SKM-1 treated with dmso at 0.1 percent for 144 hours (cell line): Measurements from ENCODE around the gene PAPSS2.
"Not testable (repeated sequence)": the region's sequence is repeated elsewhere in the genome, so short reads cannot be mapped to it uniquely, and the experiment has no call there.

Source experiments
- DNase-seq: peaks from one replicate; lab custom pipeline; 2025; ENCODE audit not compliant: unreplicated experiment; lab: John Stamatoyannopoulos, UW

PAPSS2 gene

DNA sequence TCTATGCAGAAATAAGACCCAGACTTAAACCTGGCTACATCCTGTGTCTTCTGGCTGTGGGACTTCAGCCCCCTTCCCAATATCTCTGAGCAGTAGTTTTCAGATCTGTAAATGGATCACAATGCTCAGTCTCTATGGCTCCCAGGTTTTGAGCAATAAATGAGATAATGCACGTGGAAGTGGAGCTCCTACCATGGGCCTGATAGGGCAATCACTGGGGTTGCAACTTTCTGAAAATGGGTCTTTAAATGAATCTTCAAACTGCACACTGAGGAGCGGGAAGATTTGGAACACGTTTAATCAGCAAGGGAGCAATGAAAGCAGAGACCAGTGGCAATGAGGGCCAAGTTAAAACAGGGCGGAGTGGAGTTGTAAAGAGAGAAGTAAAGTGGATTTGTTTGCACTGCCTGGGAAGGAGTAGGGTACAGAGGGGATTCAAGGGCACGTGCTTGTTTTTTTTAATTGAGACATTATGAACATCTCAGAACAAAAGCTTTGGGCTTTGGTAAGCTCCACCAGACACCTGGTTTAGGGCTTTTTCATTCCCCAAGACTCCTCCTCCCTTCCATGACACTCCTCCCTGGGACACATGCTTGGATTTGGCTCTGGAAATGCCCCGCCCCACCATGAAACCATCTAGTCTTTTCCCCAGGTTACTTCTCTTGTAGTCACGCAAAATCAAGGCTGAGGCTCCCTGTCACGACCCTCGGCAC lies 42.7 kb downstream of the PAPSS2 start:
- DNase-seq, result no peak

DNA sequence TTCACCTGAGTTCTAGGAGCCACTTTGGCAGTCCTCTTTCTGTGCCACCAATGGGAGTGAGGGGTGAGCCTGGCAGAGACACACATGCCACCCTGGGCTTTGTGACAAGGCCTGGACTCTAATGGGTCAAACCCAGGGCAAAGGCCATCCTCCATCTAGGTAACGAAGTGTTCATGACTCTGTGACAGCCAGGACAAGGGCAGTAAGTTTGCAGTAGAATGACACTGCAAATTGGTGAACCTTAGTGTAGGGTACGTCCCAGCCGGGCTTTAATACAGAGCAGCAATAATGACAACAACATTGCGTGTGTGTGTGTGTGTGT lies 43.3 kb downstream of the PAPSS2 start:
- DNase-seq, result no peak

DNA sequence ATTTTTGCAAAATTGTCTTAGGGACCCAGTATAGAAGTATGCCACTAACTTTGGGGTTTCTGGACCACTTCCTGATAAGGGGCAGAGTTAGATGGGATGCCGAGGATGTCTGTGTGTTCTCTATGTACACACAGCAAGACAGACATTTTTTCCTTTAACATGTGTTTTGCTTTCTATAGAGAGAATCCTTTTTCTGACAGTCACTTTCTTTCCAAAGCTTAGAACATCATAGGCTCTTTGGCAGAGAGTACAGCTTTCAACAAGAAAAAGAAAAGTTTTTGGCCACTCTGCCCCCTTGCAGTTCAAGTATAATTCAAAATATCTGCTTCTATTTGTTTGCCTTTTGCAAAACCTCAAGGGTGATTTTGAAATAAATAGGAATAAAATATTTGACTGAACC lies 44.1 kb downstream of the PAPSS2 start:
- DNase-seq, result no peak

DNA sequence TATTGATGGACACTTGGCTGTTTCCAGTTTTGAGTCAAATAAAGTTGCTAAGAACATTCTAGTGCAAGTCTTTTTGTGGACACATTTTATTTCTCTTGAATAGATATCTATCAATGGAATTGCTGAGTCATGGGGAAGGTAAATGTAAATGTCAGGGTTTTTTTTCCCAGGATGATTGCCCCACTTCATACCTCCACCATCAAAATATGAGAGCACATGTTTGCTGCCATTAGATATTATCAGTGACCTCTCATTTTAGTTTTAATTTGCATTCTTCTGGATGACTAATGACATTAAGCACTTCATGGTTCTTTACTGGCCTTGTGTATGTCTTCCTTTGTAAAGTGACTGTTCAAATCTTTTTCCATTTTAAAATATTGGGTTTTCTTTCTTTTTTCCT lies 45.7 kb downstream of the PAPSS2 start:
- DNase-seq, result no peak

DNA sequence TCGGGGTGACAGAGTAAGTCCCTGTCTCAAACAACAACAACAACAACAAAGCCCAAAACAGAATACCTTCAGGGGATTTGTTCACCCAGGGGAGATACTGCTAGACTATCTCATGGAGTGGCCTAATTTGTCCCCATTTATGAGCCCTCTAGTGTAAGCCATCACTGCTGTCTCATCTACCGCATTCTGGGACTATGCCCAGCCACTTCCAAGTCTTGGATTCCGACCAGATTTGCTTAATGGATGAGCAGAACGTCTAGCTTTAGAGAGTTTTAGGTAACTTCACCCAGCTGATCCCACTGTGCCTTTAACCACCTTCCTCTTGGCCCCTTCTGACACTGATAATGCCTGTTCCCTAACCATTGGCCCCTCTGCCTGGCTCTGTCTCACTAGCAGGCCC lies 47.1 kb downstream of the PAPSS2 start:
- no peak for DNase-seq

DNA sequence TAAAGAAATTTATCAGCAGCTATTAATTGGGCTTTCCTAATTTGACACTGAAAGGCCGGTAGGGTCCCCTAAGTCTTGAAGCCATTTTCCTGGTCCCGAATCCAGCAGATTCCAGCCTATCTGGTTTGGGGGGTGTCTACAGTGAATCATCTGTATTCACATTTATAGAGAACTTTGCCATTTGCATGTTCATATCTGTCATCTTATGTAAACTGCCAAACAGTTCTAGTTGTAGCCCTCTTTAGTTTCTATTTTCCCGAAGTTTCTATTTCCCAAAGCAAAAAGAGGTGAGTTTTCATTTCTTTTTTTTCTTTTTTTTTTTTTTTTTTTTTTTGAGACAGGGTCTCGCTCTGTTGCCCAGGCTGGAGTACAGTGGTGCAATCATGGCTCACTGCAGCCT lies 47.6 kb downstream of the PAPSS2 start:
- no peak for DNase-seq

DNA sequence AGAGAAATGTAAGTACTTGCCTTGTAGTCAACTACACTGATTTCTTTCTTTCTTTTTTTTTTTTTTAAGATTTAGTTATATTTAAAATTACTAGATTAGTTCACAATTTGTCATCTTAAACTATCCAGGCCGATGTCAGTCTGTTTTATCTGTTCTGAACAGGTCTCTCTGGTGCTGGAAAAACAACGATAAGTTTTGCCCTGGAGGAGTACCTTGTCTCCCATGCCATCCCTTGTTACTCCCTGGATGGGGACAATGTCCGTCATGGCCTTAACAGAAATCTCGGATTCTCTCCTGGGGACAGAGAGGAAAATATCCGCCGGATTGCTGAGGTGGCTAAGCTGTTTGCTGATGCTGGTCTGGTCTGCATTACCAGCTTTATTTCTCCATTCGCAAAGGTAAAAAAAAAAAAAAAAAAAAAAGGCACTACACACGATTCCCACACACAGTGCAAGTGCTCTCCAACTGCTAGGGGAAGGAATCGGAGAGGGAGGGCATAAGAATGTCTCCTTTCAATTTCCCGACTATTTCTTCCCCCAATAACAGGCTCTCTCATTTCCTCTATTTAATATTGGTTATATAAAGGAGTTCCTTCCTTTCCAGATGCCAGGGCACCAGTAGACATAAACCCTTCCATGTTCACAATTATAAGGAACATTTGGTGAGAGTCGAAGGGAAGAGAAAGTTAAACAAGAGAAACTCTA lies 53.4 kb downstream of the PAPSS2 start:
- no peak for DNase-seq

DNA sequence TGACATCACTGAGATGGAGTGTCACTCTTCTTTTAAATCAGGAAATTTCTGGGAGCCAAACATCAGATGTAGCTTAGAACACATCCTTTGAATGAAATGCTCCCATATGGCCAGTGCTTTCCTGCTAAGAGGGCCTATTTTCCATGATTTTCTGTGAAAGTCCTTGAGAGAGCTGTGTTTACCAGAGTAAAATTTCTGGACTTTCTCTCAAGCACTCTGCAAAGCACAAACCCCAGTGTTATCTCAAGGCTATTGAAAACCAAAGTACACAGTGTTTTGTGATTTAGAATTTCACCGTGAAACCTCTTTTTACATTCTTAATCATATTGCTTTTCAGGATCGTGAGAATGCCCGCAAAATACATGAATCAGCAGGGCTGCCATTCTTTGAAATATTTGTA lies 54.0 kb downstream of the PAPSS2 start:
- DNase-seq, result no peak

DNA sequence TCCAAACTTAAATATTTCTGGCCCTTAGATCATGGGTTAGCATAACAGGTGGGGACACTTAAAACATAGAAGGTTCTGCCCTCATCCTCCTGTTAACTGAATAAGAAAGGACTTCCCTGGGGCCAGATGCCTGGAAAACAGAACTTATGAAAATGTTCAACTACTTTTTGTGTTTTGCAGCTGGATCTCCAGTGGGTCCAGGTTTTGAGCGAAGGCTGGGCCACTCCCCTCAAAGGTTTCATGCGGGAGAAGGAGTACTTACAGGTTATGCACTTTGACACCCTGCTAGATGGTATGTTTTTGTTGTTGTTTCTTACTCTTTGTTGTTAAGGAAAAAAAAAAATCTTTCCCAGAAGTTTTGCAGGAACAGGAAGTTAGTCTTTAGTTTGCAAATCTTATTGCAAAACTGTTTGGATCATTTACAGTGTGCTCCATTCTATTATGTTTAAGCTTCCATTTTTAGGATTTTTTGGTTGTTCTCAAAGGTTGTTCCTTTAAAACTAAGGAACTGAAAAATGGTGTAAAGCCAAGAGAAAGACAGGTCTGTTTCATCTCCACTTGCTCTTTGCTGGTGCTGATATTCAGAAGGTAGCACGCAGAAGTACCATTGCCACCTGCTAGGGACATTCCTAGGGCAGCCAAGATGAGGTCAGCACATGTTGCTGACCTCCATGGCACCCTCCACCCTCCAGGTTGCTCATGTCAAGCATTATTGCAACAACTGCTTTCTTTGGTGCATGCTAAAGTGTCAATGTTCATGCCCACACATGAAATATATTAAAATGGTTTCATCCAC lies 56.1 kb downstream of the PAPSS2 start:
- no peak for DNase-seq

DNA sequence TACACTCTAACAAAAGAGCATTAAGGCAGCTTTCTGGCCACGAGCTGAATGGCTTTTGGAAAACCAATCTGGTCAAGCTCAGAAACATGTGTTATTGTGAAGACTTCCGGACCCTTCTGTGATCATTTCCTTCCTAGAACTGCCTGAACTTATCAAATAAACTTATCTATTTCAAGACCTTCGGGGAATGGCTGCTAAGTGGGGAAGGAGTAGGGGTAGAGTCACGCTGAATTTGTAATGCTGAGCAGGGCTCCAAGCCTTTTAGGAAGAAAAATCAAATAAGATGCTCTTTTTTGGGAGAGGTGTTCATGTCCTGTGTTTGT lies 56.6 kb downstream of the PAPSS2 start:
- DNase-seq, result no peak

DNA sequence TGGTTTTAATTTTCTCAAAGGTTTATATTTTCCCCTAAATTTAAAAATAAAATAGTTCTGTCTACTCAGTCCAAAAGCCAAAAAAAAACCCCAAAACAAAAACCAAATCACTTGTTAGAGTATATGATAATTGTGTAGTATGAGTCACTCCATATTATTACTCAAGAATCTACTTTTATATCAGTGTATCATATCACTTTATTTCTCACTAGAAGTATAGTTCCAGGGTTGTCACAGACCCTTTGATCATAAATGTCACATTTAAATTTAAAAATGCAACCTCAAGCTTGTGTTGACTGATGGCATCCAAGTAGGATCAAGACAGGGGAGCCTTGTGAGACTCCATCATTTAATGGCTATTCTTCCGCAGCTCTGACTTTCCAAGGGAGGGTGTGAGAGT lies 61.0 kb downstream of the PAPSS2 start:
- no peak for DNase-seq

DNA sequence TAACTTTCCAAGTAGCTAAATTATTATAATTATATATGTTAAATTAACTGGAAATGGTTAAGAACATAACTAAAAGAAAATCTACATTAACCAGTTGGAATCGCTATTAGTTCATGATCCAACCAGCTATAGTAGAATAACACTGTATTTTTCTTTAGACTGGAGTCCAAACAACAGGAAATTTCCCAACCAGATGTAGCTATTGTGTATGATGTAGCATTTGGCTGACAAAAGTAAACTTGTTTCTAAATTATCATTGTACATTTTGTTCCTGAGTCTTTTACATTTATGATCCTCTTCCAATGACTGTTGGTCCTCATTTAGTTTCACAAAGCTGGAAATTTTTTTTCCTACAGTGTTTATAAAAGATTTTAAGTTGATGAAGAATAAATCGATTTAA lies 62.1 kb downstream of the PAPSS2 start:
- no peak for DNase-seq

DNA sequence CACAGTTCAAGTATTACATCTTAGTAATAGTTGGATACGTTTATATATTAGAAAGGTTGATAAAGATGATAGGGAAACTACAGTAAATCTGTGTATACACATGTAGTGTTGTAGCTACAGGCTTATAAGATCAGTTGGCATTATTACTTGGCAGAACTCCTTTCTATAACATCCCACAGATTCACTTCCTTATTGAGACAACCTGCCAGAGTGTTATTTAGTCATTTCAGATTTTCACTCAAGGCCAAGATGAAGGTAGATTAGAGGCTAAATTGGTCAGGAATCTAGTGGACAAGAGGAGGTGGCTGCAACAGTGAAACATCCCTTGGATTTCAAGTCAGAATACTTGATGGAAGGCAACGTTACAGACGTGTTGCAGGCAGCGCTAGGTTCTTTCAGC lies 63.0 kb downstream of the PAPSS2 start:
- DNase-seq, result no peak

DNA sequence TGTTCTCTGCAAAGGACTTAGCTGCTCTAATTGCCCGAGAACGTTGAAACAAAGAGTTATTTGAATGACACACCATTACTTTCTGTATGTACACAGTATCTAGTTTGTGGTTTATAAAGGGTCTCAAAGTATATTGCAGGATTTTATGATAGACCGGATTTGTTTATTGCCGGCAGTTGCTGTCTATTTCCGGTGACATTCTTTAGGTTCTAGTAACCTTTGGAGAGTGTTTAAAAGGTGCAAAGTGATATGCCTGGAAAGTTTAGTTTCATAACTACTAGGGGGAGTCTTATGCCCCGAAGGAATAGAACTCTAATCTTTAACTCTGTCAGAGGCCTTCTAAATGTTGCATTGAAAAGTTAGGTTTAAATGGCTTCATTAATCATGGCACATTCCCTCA lies 63.8 kb downstream of the PAPSS2 start:
- DNase-seq, result no peak

DNA sequence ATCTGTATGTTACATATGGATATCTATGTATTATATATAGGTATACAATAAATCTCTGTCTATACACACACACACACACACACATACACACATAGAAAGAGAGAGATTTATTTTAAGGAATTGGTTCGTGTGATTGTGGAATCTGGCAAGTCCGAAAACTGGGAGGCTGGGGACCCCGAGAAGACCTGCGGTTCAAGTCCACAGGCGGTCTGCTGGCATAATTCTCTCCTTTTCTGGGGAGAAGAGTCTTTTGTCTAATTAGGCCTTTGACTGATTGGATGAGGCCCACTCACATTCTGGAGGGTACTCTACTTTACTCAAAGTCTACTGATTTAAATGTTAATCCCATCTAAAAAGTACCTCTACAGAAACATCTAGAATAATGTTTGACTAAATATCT lies 65.1 kb downstream of the PAPSS2 start:
- DNase-seq, result no peak

DNA sequence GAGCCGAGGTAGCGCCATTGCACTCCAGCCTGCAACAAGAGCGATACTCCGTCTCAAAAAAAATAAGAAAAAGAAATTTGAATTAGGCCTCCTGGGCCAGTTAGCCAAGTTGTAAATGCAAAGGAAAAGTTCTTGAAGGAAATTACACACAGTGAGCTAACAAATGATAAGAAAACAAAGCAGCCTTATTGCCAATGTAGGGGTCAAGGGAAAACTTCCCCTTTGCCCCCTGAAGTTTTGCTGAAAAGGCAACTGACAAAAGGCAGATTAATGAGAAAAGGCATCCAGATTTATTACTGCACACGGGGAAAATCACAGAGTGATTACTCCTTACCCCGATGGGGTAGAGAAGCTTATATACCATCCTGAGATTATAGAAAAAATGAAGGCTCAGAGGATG lies 70.3 kb downstream of the PAPSS2 start:
- DNase-seq, result no peak

DNA sequence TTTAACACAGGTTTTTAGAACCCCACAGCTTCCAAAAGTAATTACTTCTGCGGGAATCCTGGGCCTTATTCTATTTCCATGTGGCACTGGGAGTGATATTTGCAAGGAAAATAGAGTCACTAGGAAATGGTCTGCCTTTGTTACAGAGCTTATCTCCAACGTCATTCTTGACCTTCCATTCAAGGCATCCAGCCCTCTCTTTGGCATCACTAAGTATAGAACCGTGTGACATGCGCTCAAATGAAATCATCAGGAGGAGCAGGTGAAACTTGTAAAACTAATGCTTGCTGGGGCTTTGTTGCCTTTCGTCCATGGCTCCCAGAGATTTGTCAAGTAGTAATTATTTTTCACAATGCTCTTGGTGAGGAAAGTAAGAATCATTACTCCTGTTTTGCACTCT lies 73.4 kb downstream of the PAPSS2 start:
- DNase-seq, result no peak

DNA sequence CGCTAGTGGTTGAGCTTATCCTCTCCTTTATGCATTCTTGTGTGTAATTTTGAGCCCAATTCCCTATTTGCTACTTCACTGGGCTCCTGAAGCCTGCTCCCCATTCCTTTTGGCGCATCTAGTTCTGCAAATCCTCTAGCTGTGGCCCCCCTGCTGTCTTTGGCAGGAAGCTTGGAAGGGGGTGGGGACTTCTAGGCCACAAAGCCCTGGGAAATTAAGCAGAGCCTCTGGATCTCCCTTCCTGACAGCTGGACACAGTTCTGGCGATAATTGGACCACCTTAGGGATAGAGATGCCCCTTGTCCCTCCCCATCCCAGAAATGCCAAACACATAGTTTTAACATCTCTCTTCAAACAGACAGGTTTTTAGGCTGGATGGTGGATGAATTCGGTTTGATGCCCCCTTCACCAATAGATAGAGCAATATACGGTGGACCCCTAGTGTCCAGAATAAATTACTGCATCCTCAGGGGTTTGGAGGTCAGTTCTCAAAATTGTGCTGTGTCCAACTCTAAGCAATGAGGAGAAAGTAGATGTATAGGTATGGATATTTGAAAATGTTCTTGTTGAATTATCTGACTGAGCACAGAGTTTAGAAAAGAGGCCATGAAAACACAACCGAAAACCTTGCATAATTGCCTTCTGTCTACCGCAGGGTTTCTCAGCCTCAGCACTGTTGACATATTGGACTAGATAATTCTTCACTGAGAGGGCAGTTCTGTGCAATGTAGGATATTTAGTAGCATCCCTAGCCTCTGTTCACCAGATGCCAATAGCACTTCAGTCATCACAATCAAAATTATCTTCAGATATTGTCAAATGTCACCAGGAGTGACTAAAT lies 75.5 kb downstream of the PAPSS2 start:
- peak; percentile 29 for DNase-seq

DNA sequence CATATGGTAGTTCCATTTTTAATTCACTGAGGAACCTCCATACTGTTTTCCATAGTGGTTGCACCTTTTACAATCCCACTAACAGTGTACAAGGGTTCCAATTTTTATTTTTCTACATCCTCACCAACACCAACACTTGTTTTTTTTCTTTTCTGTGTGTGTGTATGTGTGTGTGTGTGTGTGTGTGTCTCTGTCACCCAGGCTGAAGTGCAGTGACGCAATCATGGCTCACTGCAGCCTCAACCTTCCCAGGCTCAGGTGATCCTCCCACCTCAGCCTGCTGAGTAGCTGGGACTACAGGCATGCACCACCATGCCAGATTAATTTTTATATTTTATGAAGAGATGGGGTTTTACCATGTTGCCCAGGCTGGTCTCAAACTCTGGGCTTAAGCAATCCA lies 78.6 kb downstream of the PAPSS2 start:
- not testable (repeated sequence) for DNase-seq

DNA sequence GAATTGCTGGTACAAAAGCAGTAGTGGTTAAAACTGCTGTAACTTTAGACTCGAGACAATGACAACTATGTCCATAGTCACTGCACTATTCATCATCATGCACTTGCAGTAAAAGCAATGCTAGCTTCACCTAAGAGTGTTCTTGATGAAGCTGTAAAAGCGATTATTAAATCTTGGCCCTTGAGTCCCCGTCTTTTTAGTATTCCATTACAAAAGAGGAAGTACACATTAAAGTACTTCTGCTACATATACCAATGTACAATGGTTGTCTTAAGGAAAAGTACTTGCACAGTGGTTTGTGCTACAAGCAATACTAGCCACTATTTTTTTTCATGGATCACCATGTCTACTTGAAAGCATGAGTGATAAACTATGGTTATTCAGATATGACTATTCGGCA lies 80.0 kb downstream of the PAPSS2 start:
- DNase-seq, result peak; percentile 25

DNA sequence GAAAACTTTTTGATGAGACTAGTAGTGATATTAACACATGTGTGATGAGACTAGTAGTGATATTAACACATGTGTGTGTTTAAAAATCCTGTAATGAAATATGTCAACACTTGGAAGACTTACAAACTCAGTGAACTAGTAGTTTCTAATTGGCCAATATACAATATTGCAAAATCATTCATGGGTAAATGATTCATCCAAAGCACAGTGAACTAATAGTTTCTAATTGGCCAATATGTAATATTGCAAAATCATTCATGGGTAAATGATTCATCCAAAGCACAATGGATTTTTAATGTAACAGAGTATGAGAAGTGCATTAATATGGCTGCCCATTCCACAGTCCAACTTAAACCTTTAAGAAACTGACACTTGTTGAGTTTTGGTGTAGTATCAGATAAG lies 80.6 kb downstream of the PAPSS2 start:
- peak; percentile 56 for DNase-seq
